Esophagus squamous epithelium (tissue), 5 donors: Measurements from ENCODE around the gene FHIT. TPM values are rescaled to one million over a fixed set of nuclear protein-coding genes. Genes with fewer than 3 reads are reported as not detected.

Source experiments
- DNase-seq: peaks from one replicate; lab custom pipeline; 2025; lab: John Stamatoyannopoulos, UW
- H3K27ac ChIP-seq, 4 donors: fragments of 200-600 bp; sonication (generic); one replicate each; pipeline ENCODE4 v1.5.1; 2016 to 2019; ENCODE audit warnings: mild to moderate bottlenecking in 1 of 4
- H3K27me3 ChIP-seq, 4 donors: fragments of 200-600 bp; sonication (generic); 1 replicate in 3 of 4; 2 replicates in 1 of 4; pipeline versions ENCODE4 v1.5.1 to v1.6.0; 2017 to 2021; ENCODE audit warnings: antibody characterized with exemption in 1 of 4
- H3K36me3 ChIP-seq, 3 donors: fragments of 200-600 bp; sonication (generic); one replicate each; pipeline ENCODE4 v1.5.1; 2016 to 2019
- H3K4me1 ChIP-seq, 3 donors: fragments of 200-600 bp; sonication (generic); one replicate each; pipeline ENCODE4 v1.5.1; 2017 to 2019
- H3K4me3 ChIP-seq, 4 donors: fragments of 200-600 bp; sonication (generic); 1 replicate in 3 of 4; 2 replicates in 1 of 4; pipeline ENCODE4 v1.5.1; 2016 to 2019; ENCODE audit warnings: mild to moderate bottlenecking in 2 of 4, moderate library complexity in 1 of 4
- H3K9me3 ChIP-seq, 3 donors: fragments of 200-600 bp; sonication (generic); one replicate each; pipeline ENCODE4 v1.5.1; 2016 to 2019
- CTCF ChIP-seq, 6 experiments: fragments of 450-650 bp in 4 of 6; fragments of 200-600 bp in 2 of 6; sonication (generic) in 2 of 6; IDR thresholded peaks; one replicate each; pipeline ENCODE4 v1.5.1; 2016 to 2019; ENCODE audit warnings: antibody characterized with exemption in 6 of 6, mild to moderate bottlenecking in 4 of 6, moderate library complexity in 4 of 6
- POLR2A ChIP-seq, 4 donors: fragments of 450-650 bp; IDR thresholded peaks; one replicate each; pipeline ENCODE4 v1.6.1; 2017; ENCODE audit warnings: antibody characterized with exemption in 4 of 4, mild to moderate bottlenecking in 4 of 4, moderate library complexity in 3 of 4
- WGBS, 2 donors: methylation state at CpG; one replicate each; pipeline ENCODE4 v1.1.5; 2018; 5-methylcytosine and 5-hydroxymethylcytosine counted together
- intact Hi-C: fragments of 100-400 bp; cut with DNase I; formaldehyde crosslinking; loops from one replicate; pipeline ENCODE4 v1.15.0; 2022
- total RNA-seq, 4 donors: library from RNA; depleted of rRNA; stranded (reverse); fragments of >200 nt; gene quantifications; one replicate each; pipeline ENCODE4 v1.1.0, GENCODE V29; 2016
- donor health status: DM: yes; HTN: yes; CAD: no.

The FHIT gene
- total RNA-seq, 4 donors from 2014 or later: 0.64 to 5.7 (median 3.1) TPM

- H3K27ac ChIP-seq: no peak overlapping the region
- no peaks in the 10 kb centered on the region for H3K4me1 ChIP-seq
- intact Hi-C loops: no loop called here
- DNase-seq: no peak
- no peak overlapping the region for H3K4me3 ChIP-seq
- H3K27me3 ChIP-seq: no peaks in the 10 kb centered on the region
- WGBS, 2 donors: 79 to 92% methylated on average over 8 to 9 of the region's 17 CpGs
- H3K9me3 ChIP-seq: no peaks in the 10 kb centered on the region
- no peak for TF ChIP-seq POLR2A (IDR thresholded peaks at IDR 0.05)
- no peak for TF ChIP-seq CTCF (IDR thresholded peaks at IDR 0.05)
- H3K36me3 ChIP-seq: no peaks in the 10 kb centered on the region
Observed at GRCh38 chr3:61202086-61202485, 49.2 kb downstream of the FHIT start.

GRCh38 chr3:61201071-61201470, 50.2 kb downstream of the FHIT start:
- intact Hi-C loops: no loop called here
- no peaks in the 10 kb centered on the region for H3K4me1 ChIP-seq
- no peak for DNase-seq
- TF ChIP-seq CTCF (IDR thresholded peaks at IDR 0.05) (no peak), POLR2A (IDR thresholded peaks at IDR 0.05) (no peak)
- H3K27me3 ChIP-seq: no peaks in the 10 kb centered on the region
- no peak overlapping the region for H3K4me3 ChIP-seq
- H3K9me3 ChIP-seq: no peaks in the 10 kb centered on the region
- H3K36me3 ChIP-seq: no peaks in the 10 kb centered on the region
- no peak overlapping the region for H3K27ac ChIP-seq
- WGBS, 2 donors: 76 to 85% methylated on average over 3 of the region's 3 CpGs

- no peak overlapping the region for H3K4me3 ChIP-seq
- H3K9me3 ChIP-seq: no peaks in the 10 kb centered on the region
- no peak for DNase-seq
- no peaks in the 10 kb centered on the region for H3K27me3 ChIP-seq
- H3K27ac ChIP-seq: no peak overlapping the region
- TF ChIP-seq POLR2A (IDR thresholded peaks at IDR 0.05): no peak
- no peak for TF ChIP-seq CTCF (IDR thresholded peaks at IDR 0.05)
- H3K36me3 ChIP-seq: no peaks in the 10 kb centered on the region
- H3K4me1 ChIP-seq: no peaks in the 10 kb centered on the region
- intact Hi-C loops: no loop called here
Observed at GRCh38 chr3:61200270-61200669, 51.0 kb downstream of the FHIT start.

GRCh38 chr3:61199843-61200242, 51.4 kb downstream of the FHIT start:
- TF ChIP-seq CTCF (IDR thresholded peaks at IDR 0.05): no peak
- TF ChIP-seq POLR2A (IDR thresholded peaks at IDR 0.05): no peak
- Histone ChIP-seq H3K9me3 (no peaks in the 10 kb centered on the region), H3K4me1 (no peaks in the 10 kb centered on the region), H3K27me3 (no peaks in the 10 kb centered on the region), H3K27ac (no peak overlapping the region), H3K4me3 (no peak overlapping the region), H3K36me3 (no peaks in the 10 kb centered on the region)
- intact Hi-C loops: no loop called here
- WGBS, 2 donors: 69 to 73% methylated on average over 2 of the region's 2 CpGs
- no peak for DNase-seq

- H3K27ac ChIP-seq: no peak overlapping the region
- H3K36me3 ChIP-seq: no peaks in the 10 kb centered on the region
- intact Hi-C loops: no loop called here
- H3K4me1 ChIP-seq: no peaks in the 10 kb centered on the region
- WGBS, 2 donors: 65 to 81% methylated on average over 4 of the region's 4 CpGs
- no peaks in the 10 kb centered on the region for H3K9me3 ChIP-seq
- DNase-seq: no peak
- H3K27me3 ChIP-seq: no peaks in the 10 kb centered on the region
- TF ChIP-seq POLR2A (IDR thresholded peaks at IDR 0.05): no peak
- TF ChIP-seq CTCF (IDR thresholded peaks at IDR 0.05): no peak
- H3K4me3 ChIP-seq: no peak overlapping the region
Observed at GRCh38 chr3:61194892-61195538, 56.2 kb downstream of the FHIT start.
